ENCODE measurements around the gene HOGA1. TPM values are rescaled to one million over a fixed set of nuclear protein-coding genes. Genes with fewer than 3 reads are reported as not detected.
A peak's percentile ranks its signal among the peaks of the same experiment; 100 is the strongest.

Gene HOGA1
- total RNA-seq, 1 experiment from 2014 or later: 0.08 TPM

DNA sequence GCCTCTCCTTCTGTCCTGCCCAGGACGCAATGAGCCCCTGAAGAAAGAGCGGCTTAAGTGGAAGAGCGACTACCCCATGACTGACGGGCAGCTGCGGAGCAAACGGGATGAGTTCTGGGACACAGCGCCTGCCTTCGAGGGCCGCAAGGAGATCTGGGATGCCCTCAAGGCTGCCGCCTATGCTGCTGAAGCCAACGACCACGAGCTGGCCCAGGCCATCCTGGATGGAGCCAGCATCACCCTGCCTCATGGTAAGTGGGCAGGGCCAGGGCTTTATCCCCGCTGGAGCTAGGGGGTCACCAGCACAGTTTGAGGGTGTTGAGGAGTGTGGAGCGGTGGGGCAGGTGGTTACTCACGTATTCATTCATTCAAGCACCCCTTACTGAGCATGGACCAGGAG, 16.3 kb upstream of the HOGA1 start:
- ChIA-PET CTCF (no interaction called here), POLR2A (no interaction called here)
- DNase-seq (ENCODE audit: low read depth, low spot score) (no peak), ATAC-seq (no peak)
- H3K9me3 ChIP-seq (ENCODE audit: control insufficient read depth, insufficient read depth, low read depth, low read length): no peaks in the 10 kb centered on the region
- H3K36me3 ChIP-seq (ENCODE audit: control insufficient read depth, insufficient read depth, low read length): no peaks in the 10 kb centered on the region
- BruUV-seq (replicated peaks): no TSS peak
- H3K27ac ChIP-seq (ENCODE audit: low read length): no peak overlapping the region
- peaks cover 31% of the 10 kb centered on the region for H3K4me1 ChIP-seq (ENCODE audit: control insufficient read depth, insufficient read depth, low read length)
- in situ Hi-C loops (cut with HindIII; ENCODE audit: low pct_unique_long_range_greater_than_20kb, low sequenced_read_pairs): no loop called here
- TF ChIP-seq TCF7L2 (IDR thresholded peaks at IDR 0.05; ENCODE audit: low read depth, low read length) (no peak), POLR2AphosphoS5 (IDR thresholded peaks at IDR 0.05; ENCODE audit: low read depth, low read length) (no peak), SIN3A (IDR thresholded peaks at IDR 0.05; ENCODE audit: borderline replicate concordance, insufficient read depth, low read depth, low read length) (no peak)
- TF ChIP-seq, protein P1, sequence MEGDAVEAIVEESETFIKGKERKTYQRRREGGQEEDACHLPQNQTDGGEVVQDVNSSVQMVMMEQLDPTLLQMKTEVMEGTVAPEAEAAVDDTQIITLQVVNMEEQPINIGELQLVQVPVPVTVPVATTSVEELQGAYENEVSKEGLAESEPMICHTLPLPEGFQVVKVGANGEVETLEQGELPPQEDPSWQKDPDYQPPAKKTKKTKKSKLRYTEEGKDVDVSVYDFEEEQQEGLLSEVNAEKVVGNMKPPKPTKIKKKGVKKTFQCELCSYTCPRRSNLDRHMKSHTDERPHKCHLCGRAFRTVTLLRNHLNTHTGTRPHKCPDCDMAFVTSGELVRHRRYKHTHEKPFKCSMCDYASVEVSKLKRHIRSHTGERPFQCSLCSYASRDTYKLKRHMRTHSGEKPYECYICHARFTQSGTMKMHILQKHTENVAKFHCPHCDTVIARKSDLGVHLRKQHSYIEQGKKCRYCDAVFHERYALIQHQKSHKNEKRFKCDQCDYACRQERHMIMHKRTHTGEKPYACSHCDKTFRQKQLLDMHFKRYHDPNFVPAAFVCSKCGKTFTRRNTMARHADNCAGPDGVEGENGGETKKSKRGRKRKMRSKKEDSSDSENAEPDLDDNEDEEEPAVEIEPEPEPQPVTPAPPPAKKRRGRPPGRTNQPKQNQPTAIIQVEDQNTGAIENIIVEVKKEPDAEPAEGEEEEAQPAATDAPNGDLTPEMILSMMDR (IDR thresholded peaks at IDR 0.05): no peak
- TF ChIP-seq, protein P2, sequence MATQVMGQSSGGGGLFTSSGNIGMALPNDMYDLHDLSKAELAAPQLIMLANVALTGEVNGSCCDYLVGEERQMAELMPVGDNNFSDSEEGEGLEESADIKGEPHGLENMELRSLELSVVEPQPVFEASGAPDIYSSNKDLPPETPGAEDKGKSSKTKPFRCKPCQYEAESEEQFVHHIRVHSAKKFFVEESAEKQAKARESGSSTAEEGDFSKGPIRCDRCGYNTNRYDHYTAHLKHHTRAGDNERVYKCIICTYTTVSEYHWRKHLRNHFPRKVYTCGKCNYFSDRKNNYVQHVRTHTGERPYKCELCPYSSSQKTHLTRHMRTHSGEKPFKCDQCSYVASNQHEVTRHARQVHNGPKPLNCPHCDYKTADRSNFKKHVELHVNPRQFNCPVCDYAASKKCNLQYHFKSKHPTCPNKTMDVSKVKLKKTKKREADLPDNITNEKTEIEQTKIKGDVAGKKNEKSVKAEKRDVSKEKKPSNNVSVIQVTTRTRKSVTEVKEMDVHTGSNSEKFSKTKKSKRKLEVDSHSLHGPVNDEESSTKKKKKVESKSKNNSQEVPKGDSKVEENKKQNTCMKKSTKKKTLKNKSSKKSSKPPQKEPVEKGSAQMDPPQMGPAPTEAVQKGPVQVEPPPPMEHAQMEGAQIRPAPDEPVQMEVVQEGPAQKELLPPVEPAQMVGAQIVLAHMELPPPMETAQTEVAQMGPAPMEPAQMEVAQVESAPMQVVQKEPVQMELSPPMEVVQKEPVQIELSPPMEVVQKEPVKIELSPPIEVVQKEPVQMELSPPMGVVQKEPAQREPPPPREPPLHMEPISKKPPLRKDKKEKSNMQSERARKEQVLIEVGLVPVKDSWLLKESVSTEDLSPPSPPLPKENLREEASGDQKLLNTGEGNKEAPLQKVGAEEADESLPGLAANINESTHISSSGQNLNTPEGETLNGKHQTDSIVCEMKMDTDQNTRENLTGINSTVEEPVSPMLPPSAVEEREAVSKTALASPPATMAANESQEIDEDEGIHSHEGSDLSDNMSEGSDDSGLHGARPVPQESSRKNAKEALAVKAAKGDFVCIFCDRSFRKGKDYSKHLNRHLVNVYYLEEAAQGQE (IDR thresholded peaks at IDR 0.05; ENCODE audit: insufficient read depth in 1 of 2, low read depth in 2 of 2, low read length in 1 of 2): no peak
- intact Hi-C loops (cut with micrococcal nuclease; ENCODE audit: unreplicated experiment): no loop called here
- H3K27me3 ChIP-seq (ENCODE audit: control insufficient read depth, insufficient read depth, low read length): no peaks in the 10 kb centered on the region
- no peak overlapping the region for H3K4me3 ChIP-seq (ENCODE audit: low read depth in 2 of 2, low read length in 2 of 2)

DNA sequence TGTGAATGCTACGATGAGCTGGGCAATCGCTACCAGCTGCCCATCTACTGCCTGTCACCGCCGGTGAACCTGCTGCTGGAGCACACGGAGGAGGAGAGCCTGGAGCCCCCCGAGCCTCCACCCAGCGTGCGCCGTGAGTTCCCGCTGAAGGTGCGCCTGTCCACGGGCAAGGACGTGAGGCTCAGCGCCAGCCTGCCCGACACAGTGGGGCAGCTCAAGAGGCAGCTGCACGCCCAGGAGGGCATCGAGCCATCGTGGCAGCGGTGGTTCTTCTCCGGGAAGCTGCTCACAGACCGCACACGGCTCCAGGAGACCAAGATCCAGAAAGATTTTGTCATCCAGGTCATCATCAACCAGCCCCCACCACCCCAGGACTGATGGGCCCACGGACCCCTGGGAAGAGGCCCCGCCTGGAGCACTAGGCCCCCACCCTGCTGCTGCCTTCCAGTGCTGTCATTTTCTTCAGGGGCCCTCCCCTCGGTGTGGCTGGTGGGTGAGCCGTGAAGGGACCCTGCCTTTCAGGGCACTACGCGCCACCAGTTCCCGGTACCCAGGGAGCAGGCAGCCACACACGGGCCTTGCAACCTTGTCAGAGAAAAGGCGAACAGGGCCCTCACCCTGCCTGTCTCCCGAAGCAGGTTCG, 13.9 kb upstream of the HOGA1 start:
- no TSS peak for BruUV-seq (replicated peaks)
- no peaks in the 10 kb centered on the region for H3K9me3 ChIP-seq (ENCODE audit: control insufficient read depth, insufficient read depth, low read depth, low read length)
- no peak for DNase-seq (ENCODE audit: low read depth, low spot score)
- in situ Hi-C loops (cut with HindIII; ENCODE audit: low pct_unique_long_range_greater_than_20kb, low sequenced_read_pairs): no loop called here
- no peaks in the 10 kb centered on the region for H3K27me3 ChIP-seq (ENCODE audit: control insufficient read depth, insufficient read depth, low read length)
- H3K36me3 ChIP-seq (ENCODE audit: control insufficient read depth, insufficient read depth, low read length): no peaks in the 10 kb centered on the region
- ChIA-PET CTCF (interaction anchor here (0.7 kb wide), 1 partner anchor 14 kb away, joined by 4 read pairs; the partner anchor contains the start of gene HOGA1), POLR2A (no interaction called here)
- no peak overlapping the region for H3K4me3 ChIP-seq (ENCODE audit: low read depth in 2 of 2, low read length in 2 of 2)
- H3K4me1 ChIP-seq (ENCODE audit: control insufficient read depth, insufficient read depth, low read length): peaks cover 50% of the 10 kb centered on the region
- intact Hi-C loops (cut with micrococcal nuclease; ENCODE audit: unreplicated experiment): no loop called here
- no peak for ATAC-seq
- peak overlapping the region; percentile 83; the same call in 1 of the 2 replicates for H3K27ac ChIP-seq (ENCODE audit: low read length)
- TF ChIP-seq POLR2AphosphoS5 (IDR thresholded peaks at IDR 0.05; ENCODE audit: low read depth, low read length): no peak
- no peak for TF ChIP-seq SIN3A (IDR thresholded peaks at IDR 0.05; ENCODE audit: borderline replicate concordance, insufficient read depth, low read depth, low read length)
- TF ChIP-seq, protein P1 (IDR thresholded peaks at IDR 0.05): no peak
- no peak for TF ChIP-seq TCF7L2 (IDR thresholded peaks at IDR 0.05; ENCODE audit: low read depth, low read length)
- TF ChIP-seq, protein P2 (IDR thresholded peaks at IDR 0.05; ENCODE audit: insufficient read depth in 1 of 2, low read depth in 2 of 2, low read length in 1 of 2): no peak

All from Panc1 (cell line).